ENCODE data around the gene SPON2. TPM values are rescaled to one million over a fixed set of nuclear protein-coding genes. Genes with fewer than 3 reads are reported as not detected.

The SPON2 gene
- total RNA-seq, 2 experiments from 2014 or later, result 8.4 to 35.3 TPM

DNA sequence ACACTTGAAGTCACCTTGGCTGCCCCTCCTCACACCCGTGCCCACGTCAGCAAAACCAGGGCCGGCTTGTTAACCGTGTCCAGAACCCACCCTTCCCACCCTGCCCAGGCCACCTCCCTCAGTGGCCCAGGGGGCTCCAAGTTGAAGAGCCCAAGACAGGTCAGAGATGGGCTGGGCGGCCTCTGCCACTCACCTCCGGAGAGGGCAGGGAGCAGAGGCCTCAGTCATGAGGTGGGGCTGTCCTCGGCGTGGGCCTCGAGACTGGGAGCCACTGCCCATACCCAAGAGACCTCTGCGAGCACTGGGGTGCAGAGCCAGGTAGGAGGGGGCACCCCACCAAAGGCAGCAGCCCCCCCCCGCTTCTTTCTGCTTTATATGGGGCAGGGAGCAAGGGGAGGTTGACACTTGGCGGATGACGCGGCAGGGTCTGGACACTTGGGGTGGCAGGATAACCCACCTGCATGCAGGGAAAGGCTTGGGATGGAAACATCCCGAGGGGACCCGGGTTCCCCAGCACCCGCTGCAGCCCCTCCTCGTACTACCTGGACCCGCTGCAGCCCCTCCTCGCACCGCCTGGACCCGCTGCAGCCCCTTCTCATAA, 38.0 kb upstream of the SPON2 start:
- H3K4me3 ChIP-seq (ENCODE audit: low read depth, low read length, poor library complexity, severe bottlenecking), result no peak overlapping the region
- no peak overlapping the region for H3K27ac ChIP-seq (ENCODE audit: low read depth, low read length, poor library complexity, severe bottlenecking)
- CTCF ChIA-PET (ENCODE audit: unreplicated experiment), result no interaction called here
- H3K4me2 ChIP-seq (ENCODE audit: low read length), result no peak overlapping the region
- BruUV-seq (replicated peaks), result no TSS peak
- H3K9me3 ChIP-seq (ENCODE audit: low read length), result no peaks in the 10 kb centered on the region
- DNase-seq (ENCODE audit: low spot score), result no peak
- TF ChIP-seq EZH2phosphoT487 (IDR thresholded peaks at IDR 0.05; ENCODE audit: borderline replicate concordance, low read depth, low read length), result no peak
- no peak for TF ChIP-seq CTCF (conservative IDR thresholded peaks at IDR 0.05; ENCODE audit: low read length)
- peaks cover 65% of the 10 kb centered on the region for H3K36me3 ChIP-seq (ENCODE audit: insufficient read depth, low read length)
- H3K4me1 ChIP-seq (ENCODE audit: insufficient read depth, low read length, poor library complexity, severe bottlenecking), result peaks cover 15% of the 10 kb centered on the region
- intact Hi-C loops (cut with micrococcal nuclease; ENCODE audit: unreplicated experiment), result no loop called here
- H3K9me2 ChIP-seq (ENCODE audit: insufficient read depth, low read length), result no peaks in the 10 kb centered on the region
- H4K20me1 ChIP-seq (ENCODE audit: insufficient read depth, low read length), result no peaks in the 10 kb centered on the region
- no peaks in the 10 kb centered on the region for H3K79me2 ChIP-seq (ENCODE audit: insufficient read depth, low read depth, low read length)
- H2AFZ ChIP-seq (ENCODE audit: low read length), result no peak overlapping the region
- POLR2A ChIA-PET, result no interaction called here

- H3K9me3 ChIP-seq (ENCODE audit: low read length), result no peaks in the 10 kb centered on the region
- ChIA-PET POLR2A (no interaction called here), CTCF (ENCODE audit: unreplicated experiment) (no interaction called here)
- no peaks in the 10 kb centered on the region for H3K9me2 ChIP-seq (ENCODE audit: insufficient read depth, low read length)
- no peak overlapping the region for H3K4me3 ChIP-seq (ENCODE audit: low read depth, low read length, poor library complexity, severe bottlenecking)
- no peak overlapping the region for H3K4me2 ChIP-seq (ENCODE audit: low read length)
- intact Hi-C loops (cut with micrococcal nuclease; ENCODE audit: unreplicated experiment), result no loop called here
- H2AFZ ChIP-seq (ENCODE audit: low read length), result no peak overlapping the region
- H4K20me1 ChIP-seq (ENCODE audit: insufficient read depth, low read length), result no peaks in the 10 kb centered on the region
- no peak overlapping the region for H3K27ac ChIP-seq (ENCODE audit: low read depth, low read length, poor library complexity, severe bottlenecking)
- no peaks in the 10 kb centered on the region for H3K79me2 ChIP-seq (ENCODE audit: insufficient read depth, low read depth, low read length)
- no peak for DNase-seq (ENCODE audit: low spot score)
- TF ChIP-seq EZH2phosphoT487 (IDR thresholded peaks at IDR 0.05; ENCODE audit: borderline replicate concordance, low read depth, low read length) (no peak), CTCF (conservative IDR thresholded peaks at IDR 0.05; ENCODE audit: low read length) (no peak)
- H3K4me1 ChIP-seq (ENCODE audit: insufficient read depth, low read length, poor library complexity, severe bottlenecking), result peaks cover 10% of the 10 kb centered on the region
- H3K36me3 ChIP-seq (ENCODE audit: insufficient read depth, low read length), result peaks cover 61% of the 10 kb centered on the region
- no TSS peak for BruUV-seq (replicated peaks)
Measured at GRCh38 chr4:1209821-1210220, 37.4 kb upstream of the SPON2 start.

DNA sequence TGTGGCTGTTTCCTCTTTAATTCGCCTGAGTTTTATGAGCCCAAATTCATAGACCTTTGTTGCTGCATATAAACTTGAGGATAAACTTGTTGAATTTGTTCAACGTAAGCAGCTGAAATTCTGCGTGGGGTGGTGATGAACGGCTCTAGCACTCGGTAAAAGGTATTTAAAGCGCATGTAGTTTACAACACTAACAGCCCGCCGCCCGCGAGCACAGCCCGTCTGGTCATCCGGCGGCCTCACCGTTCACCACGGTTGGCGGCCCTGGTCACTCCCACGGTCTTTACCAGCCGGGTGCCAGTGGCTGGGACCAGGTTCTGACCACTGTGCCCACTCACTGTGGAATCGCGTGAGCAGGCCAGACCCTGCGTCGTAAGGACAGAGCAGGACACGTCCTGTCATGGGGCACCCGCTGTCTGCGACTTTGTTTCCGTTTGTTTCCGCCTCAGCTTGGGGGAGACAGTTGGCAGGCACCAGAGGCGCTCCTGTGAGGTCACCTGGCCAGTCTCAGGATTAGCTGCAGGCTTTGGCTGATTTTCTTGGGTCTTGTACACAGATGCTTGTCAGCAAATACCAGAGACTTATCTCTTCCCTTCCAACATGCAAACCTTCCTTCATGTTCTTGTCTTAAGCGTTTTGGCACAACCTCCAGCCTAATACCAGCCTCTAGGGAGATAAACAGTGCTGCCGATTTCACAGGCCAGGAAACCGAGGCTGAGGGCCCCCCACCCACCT, 36.8 kb upstream of the SPON2 start:
- ChIA-PET CTCF (ENCODE audit: unreplicated experiment) (no interaction called here), POLR2A (no interaction called here)

More for the DNA sequence above, 36.8 kb upstream of the SPON2 start:
- no peak overlapping the region for H3K4me3 ChIP-seq (ENCODE audit: low read depth, low read length, poor library complexity, severe bottlenecking)
- H3K9me2 ChIP-seq (ENCODE audit: insufficient read depth, low read length), result no peaks in the 10 kb centered on the region
- no peaks in the 10 kb centered on the region for H3K9me3 ChIP-seq (ENCODE audit: low read length)
- DNase-seq (ENCODE audit: low spot score), result no peak
- no peaks in the 10 kb centered on the region for H4K20me1 ChIP-seq (ENCODE audit: insufficient read depth, low read length)
- H3K79me2 ChIP-seq (ENCODE audit: insufficient read depth, low read depth, low read length), result no peaks in the 10 kb centered on the region
- peaks cover 60% of the 10 kb centered on the region for H3K36me3 ChIP-seq (ENCODE audit: insufficient read depth, low read length)
- no TSS peak for BruUV-seq (replicated peaks)
- no peak overlapping the region for H2AFZ ChIP-seq (ENCODE audit: low read length)
- TF ChIP-seq EZH2phosphoT487 (IDR thresholded peaks at IDR 0.05; ENCODE audit: borderline replicate concordance, low read depth, low read length) (no peak), CTCF (conservative IDR thresholded peaks at IDR 0.05; ENCODE audit: low read length) (no peak)
- intact Hi-C loops (cut with micrococcal nuclease; ENCODE audit: unreplicated experiment), result no loop called here
- H3K4me1 ChIP-seq (ENCODE audit: insufficient read depth, low read length, poor library complexity, severe bottlenecking), result peaks cover 3% of the 10 kb centered on the region
- H3K4me2 ChIP-seq (ENCODE audit: low read length), result no peak overlapping the region
- H3K27ac ChIP-seq (ENCODE audit: low read depth, low read length, poor library complexity, severe bottlenecking), result no peak overlapping the region
